Stimulated activated CD8-positive, alpha-beta memory T cell treated with anti-CD3 and anti-CD28 coated beads, Interleukin-15, amount 100 ng/mL, for 24 hours (primary cell): Measurements from ENCODE around the gene ZNF385C.

Experiments used
- DNase-seq: peaks from one replicate; pipeline ENCODE4 v3.0.0-alpha.2; 2020; ENCODE audit warnings: low read depth

ZNF385C gene

DNA sequence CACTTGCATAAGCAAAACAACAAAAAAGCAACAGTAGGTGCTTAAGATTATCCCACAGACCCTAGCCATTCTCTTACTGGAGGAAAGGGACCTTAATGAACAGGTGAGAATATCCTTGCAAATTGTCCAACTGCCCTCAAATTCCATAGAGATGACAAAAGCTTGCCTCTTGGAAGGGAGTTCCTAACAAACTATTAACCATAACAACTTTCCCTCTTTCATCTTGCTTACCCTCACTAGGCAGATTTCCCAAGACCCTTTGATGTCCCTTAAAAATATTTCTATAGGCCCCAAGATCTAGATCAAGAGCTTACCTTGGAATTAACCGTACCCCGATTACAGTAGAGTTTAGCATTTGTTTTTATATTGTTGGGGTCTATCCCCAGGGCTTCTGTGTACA is 109.9 kb downstream of the ZNF385C start:
- no peak for DNase-seq

DNA sequence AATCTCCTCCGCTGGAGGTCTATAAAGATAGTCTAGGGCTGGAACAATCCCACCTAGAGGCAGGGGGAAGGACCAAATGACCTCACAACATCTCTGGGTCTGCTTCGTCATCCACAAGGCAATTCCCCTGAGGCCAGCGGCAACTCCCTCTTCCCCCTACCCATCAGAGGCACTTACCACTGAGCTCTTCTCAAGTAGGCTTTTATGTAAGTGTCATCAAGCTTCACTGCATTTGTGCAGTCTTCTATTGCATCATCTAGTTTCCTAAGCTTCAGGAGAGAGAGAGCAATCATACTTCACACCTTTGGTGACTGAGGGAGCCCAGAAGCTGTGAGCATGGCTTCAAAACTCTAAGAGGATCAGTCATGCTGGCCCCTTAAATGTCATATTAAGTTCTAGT is 110.6 kb downstream of the ZNF385C start:
- DNase-seq, result no peak

DNA sequence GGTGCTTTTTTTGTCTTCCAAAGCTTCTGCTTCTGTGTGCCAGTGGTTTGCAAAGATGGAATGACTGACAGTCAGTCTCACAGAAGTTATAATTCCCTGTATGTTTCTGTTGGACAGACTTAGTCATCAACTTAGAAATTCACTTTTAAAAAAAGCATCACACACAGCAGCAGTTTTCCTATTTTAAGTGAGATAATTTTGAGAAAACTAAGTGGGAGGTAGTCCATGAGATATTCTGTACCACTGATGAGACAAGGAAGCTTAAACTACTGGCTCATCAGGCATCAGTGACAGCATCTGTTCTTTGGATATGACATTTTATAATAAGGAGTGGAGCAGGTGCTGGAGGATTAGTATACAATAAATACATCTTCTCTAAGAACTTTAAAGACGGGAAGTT is 111.6 kb downstream of the ZNF385C start:
- DNase-seq, result no peak

GRCh38 chr17:41985919-41986318 is 112.4 kb downstream of the ZNF385C start:
- DNase-seq, result no peak

DNA sequence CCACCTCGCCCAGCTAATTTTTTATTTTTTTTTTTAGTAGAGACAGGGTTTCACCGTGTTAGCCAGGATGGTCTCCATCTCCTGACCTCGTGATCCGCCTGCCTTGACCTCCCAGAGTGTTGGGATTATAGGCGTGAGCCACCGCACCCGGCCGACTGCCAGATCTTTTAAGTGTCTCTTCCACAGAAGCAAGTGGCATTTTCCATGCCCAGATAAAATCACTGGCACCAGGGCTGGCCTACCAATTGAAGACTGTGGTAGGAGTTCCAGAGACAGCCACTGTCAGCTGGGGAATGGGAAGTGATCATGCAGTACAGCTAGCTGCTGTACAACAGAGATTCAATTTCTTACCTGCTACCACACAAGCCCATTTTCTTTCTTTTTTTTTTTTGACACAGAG is 113.8 kb downstream of the ZNF385C start:
- no peak for DNase-seq

DNA sequence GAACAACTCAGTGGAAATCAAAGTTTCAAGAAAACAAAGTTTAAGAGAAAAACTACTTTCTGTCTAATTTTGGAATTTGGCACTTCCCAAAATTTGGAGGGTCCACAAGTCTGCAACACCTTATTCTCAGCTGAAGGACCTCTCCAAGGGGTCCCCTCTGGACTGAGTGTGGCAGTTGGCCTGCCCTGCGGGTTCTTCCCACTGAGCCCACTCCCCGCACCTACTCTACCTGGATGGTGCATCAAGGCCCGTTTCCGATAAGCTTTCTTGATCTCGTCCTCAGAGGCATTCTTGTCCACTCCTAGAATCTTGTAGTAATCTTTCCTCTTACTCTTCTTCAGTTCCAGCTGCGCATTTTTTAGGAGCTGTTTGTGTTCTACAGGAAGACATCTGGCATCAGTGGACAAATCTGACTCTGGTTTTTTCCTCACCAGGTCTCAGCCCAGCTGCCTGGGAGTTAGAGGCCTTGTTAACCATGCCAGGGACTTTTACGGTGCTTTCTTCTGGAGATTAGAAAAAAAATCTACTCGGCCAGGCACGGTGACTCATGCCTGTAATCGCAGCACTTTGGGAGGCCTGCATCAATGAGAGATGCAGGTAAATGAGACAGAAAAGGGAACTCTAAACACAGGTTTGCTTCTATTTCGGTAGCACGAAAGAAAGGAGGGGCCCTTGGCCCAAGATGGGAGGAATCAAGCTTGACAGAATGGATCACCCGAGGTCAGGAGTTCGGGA is 116.1 kb downstream of the ZNF385C start:
- no peak for DNase-seq

DNA sequence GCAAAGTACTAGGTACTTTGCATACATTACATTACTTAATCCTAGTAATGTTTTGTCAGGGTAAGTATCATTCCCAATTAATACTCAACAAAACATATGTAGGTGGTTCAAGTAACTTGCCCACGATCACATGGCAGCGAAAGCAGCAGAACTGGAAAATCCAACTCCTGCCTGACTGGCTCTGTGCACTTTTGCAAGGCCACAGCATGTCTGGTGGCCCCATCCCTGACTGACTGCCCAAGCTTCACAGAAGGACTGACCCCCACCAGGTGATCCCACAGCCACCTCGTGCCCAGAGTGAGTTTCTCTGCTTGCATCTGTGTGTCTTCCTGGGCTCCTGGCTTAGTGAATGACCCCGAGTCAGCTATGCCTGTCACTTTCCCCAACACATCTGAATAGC is 120.3 kb downstream of the ZNF385C start:
- DNase-seq, result no peak

GRCh38 chr17:41976142-41976768 is 122.0 kb downstream of the ZNF385C start:
- no peak for DNase-seq
